MCF 10A (cell line): Measurements from ENCODE around the gene PLA2G12A. TPM values are rescaled to one million over a fixed set of nuclear protein-coding genes. Genes with fewer than 3 reads are reported as not detected.

ENCODE experiments used
- BruUV-seq: library from RNA; stranded (reverse); fragments of 400-500 nt; replicated peaks from 2 replicates; lab custom pipeline; 2021; lab: Mats Ljungman, UMichigan
- CTCF ChIA-PET: fragments of 300-600 bp; sonication (Branson Sonifier 250); formaldehyde crosslinking; extraction: SDS; loops from one replicate; lab custom pipeline; 2021; ENCODE audit warnings: antibody characterized with exemption, inconsistent platforms; lab: Yijun Ruan, JAX
- POLR2A ChIA-PET: fragments of 300-600, 350-650 bp; sonication (Branson Sonifier 250); formaldehyde crosslinking; extraction: SDS; loops from one replicate; lab custom pipeline; 2020; ENCODE audit warnings: antibody characterized with exemption, inconsistent platforms; lab: Yijun Ruan, JAX
- DNase-seq: peaks from one replicate; pipeline ENCODE4 v3.0.0-alpha.2; 2018; ENCODE audit not compliant: unreplicated experiment
- H3K27ac Mint-ChIP-seq: one replicate; pipeline ENCODE4 v1.8.0; 2022; ENCODE audit warnings: mild to moderate bottlenecking, low read depth, mixed read lengths; ENCODE audit not compliant: unreplicated experiment
- H3K27me3 Mint-ChIP-seq: one replicate; pipeline ENCODE4 v1.8.0; 2022; ENCODE audit warnings: mixed read lengths; ENCODE audit not compliant: insufficient read depth, unreplicated experiment
- H3K36me3 Mint-ChIP-seq: one replicate; pipeline ENCODE4 v1.8.0; 2022; ENCODE audit warnings: mild to moderate bottlenecking, moderate library complexity, mixed read lengths; ENCODE audit not compliant: insufficient read depth, unreplicated experiment
- H3K4me1 Mint-ChIP-seq: one replicate; pipeline ENCODE4 v1.8.0; 2022; ENCODE audit warnings: mixed read lengths; ENCODE audit not compliant: insufficient read depth, unreplicated experiment
- H3K4me3 Mint-ChIP-seq: one replicate; pipeline ENCODE4 v1.8.0; 2022; ENCODE audit warnings: mild to moderate bottlenecking, moderate library complexity, mixed read lengths; ENCODE audit not compliant: unreplicated experiment
- H3K9me3 Mint-ChIP-seq: one replicate; pipeline ENCODE4 v1.8.0; 2022; ENCODE audit warnings: mixed read lengths; ENCODE audit not compliant: unreplicated experiment
- intact Hi-C: fragments of 100-400 bp; cut with micrococcal nuclease; formaldehyde crosslinking; loops from 2 replicates; pipeline ENCODE4 v1.14.1; 2022
- total RNA-seq: library from RNA; stranded (reverse); gene quantifications from 2 replicates; pipeline ENCODE4 v1.2.3, GENCODE V29; 2022
- TF ChIP-seq, protein P1 (sequence below): fragments of 200-600 bp; IDR thresholded peaks from one replicate; pipeline ENCODE4 v1.8.0; 2022; ENCODE audit warnings: antibody characterized with exemption, mild to moderate bottlenecking; ENCODE audit not compliant: unreplicated experiment

The PLA2G12A gene
- total RNA-seq, 1 experiment from 2014 or later, result 52.4 TPM

DNA sequence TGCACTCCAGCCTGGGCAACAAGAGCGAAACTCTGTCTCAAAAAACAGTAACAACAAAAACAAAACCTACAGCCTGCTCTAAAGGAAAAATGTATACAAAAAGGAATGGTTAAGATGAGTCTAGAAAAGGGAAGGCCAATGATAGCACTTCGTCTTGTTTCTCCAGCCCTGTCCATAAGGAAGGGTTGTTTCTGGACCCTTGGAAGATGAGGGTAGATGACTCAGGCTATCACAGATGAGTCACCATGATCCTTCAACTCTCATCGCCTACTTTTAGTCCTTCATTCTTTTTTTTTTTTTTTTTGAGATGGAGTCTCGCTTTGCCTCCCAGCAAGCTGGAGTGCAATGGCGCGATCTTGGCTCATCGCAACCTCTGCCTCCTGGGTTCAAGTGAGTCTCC lies 8.8 kb downstream of the PLA2G12A start:
- Mint-ChIP-seq H3K27me3 (no peaks in the 10 kb centered on the region), H3K4me1 (peaks cover 13% of the 10 kb centered on the region), H3K36me3 (peaks cover 14% of the 10 kb centered on the region), H3K27ac (no peak overlapping the region), H3K9me3 (peaks cover 7% of the 10 kb centered on the region), H3K4me3 (no peak overlapping the region)
- intact Hi-C loops, result no loop called here
- BruUV-seq, result no TSS peak
- ChIA-PET POLR2A (interaction anchor here (0.5 kb wide), 1 partner anchor 8 kb away, joined by 4 read pairs; no protein-coding TSS in a partner anchor), CTCF (interaction anchor here (0.6 kb wide), 1 partner anchor 143 kb away, joined by 3 read pairs; no protein-coding TSS in a partner anchor)
- DNase-seq, result peak; percentile 47
- TF ChIP-seq, protein P1, sequence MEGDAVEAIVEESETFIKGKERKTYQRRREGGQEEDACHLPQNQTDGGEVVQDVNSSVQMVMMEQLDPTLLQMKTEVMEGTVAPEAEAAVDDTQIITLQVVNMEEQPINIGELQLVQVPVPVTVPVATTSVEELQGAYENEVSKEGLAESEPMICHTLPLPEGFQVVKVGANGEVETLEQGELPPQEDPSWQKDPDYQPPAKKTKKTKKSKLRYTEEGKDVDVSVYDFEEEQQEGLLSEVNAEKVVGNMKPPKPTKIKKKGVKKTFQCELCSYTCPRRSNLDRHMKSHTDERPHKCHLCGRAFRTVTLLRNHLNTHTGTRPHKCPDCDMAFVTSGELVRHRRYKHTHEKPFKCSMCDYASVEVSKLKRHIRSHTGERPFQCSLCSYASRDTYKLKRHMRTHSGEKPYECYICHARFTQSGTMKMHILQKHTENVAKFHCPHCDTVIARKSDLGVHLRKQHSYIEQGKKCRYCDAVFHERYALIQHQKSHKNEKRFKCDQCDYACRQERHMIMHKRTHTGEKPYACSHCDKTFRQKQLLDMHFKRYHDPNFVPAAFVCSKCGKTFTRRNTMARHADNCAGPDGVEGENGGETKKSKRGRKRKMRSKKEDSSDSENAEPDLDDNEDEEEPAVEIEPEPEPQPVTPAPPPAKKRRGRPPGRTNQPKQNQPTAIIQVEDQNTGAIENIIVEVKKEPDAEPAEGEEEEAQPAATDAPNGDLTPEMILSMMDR, result no peak

DNA sequence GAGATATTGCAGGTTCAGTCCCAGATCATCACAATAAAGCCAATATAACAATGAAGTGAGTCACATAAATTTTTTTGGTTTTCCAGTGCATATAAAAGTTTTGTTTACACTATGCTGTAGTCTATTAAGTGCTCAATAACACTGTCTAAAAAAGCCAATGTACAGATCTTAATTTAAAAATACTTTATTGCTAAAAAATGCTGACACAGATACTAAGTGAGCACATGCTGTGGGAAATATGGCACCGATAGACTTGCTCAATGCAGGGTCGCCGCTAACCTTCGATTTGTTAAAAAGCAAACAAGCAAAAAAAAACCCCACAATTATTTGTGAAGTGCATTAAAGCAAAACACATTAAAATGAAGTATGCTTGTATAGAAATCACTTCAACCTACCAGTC lies 10.3 kb downstream of the PLA2G12A start:
- TF ChIP-seq, protein P1, result no peak
- Mint-ChIP-seq H3K4me1 (peaks cover 8% of the 10 kb centered on the region), H3K36me3 (peaks cover 20% of the 10 kb centered on the region), H3K9me3 (peaks cover 7% of the 10 kb centered on the region), H3K4me3 (no peak overlapping the region), H3K27me3 (no peaks in the 10 kb centered on the region), H3K27ac (no peak overlapping the region)
- POLR2A ChIA-PET, result no interaction called here
- intact Hi-C loops, result no loop called here
- DNase-seq, result no peak
- CTCF ChIA-PET, result no interaction called here
- BruUV-seq, result no TSS peak

DNA sequence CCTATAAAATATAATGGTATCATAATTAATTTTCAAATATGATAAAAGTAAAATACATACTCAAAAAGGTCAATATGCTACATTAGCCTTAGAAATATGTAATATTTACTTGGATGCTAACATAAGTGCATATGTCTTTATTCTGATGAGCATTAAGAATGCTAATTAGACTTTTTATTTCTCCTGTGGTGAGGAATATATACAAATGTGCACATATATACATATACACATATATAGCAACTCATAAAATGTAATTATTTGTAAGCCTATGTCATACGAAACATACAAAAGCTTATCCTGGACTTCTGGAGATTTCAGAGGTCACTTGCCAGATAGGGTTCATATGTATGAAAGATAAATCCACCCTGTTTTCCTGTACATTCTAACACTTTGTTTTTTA lies 11.1 kb downstream of the PLA2G12A start:
- POLR2A ChIA-PET, result interaction anchor here (0.7 to 0.9 kb wide), 2 partner anchors 17 to 100 kb away, joined by 3 read pairs; no protein-coding TSS in a partner anchor
- peaks cover 23% of the 10 kb centered on the region for H3K36me3 Mint-ChIP-seq
- no peaks in the 10 kb centered on the region for H3K27me3 Mint-ChIP-seq
- H3K9me3 Mint-ChIP-seq, result peaks cover 7% of the 10 kb centered on the region
- no peak overlapping the region for H3K27ac Mint-ChIP-seq
- no TSS peak for BruUV-seq
- intact Hi-C loops, result no loop called here
- H3K4me1 Mint-ChIP-seq, result peaks cover 8% of the 10 kb centered on the region
- no peak for DNase-seq
- TF ChIP-seq, protein P1, result no peak
- CTCF ChIA-PET, result no interaction called here
- no peak overlapping the region for H3K4me3 Mint-ChIP-seq

DNA sequence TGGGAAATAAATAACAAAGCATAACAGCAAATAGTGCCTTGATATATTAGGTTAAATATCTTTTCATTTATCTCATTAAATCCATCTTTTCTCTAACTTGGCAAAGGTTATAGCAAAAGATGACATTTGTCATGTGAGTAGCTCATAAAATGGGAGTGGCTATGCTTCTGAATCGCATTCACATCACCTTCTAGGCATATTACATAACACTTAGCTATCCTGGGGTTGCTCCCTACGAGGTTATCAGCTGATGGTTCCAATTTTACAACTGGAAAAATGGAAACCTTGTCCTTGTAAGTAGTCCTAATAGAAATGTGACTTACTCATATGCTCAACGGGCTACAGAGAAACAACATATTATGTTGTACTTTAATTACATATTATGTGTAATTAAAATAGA lies 16.4 kb downstream of the PLA2G12A start:
- Mint-ChIP-seq H3K4me1 (no peaks in the 10 kb centered on the region), H3K36me3 (peaks cover 56% of the 10 kb centered on the region), H3K4me3 (no peak overlapping the region), H3K27me3 (no peaks in the 10 kb centered on the region), H3K27ac (no peak overlapping the region), H3K9me3 (no peaks in the 10 kb centered on the region)
- BruUV-seq, result no TSS peak
- ChIA-PET CTCF (interaction anchor here (0.6 to 0.9 kb wide), 2 partner anchors 8 to 86 kb away, joined by 3 to 4 read pairs; no protein-coding TSS in a partner anchor), POLR2A (interaction anchor here (0.7 to 2.0 kb wide), 2 partner anchors 9 to 16 kb away, joined by 3 to 8 read pairs; partner anchors contain the start of gene PLA2G12A)
- intact Hi-C loops, result no loop called here
- DNase-seq, result no peak
- TF ChIP-seq, protein P1, result no peak
